ENCODE measurements around the gene BDH1.
"Not testable (repeated sequence)": the region's sequence is repeated elsewhere in the genome, so short reads cannot be mapped to it uniquely, and the experiment has no call there.

BDH1 gene

DNA sequence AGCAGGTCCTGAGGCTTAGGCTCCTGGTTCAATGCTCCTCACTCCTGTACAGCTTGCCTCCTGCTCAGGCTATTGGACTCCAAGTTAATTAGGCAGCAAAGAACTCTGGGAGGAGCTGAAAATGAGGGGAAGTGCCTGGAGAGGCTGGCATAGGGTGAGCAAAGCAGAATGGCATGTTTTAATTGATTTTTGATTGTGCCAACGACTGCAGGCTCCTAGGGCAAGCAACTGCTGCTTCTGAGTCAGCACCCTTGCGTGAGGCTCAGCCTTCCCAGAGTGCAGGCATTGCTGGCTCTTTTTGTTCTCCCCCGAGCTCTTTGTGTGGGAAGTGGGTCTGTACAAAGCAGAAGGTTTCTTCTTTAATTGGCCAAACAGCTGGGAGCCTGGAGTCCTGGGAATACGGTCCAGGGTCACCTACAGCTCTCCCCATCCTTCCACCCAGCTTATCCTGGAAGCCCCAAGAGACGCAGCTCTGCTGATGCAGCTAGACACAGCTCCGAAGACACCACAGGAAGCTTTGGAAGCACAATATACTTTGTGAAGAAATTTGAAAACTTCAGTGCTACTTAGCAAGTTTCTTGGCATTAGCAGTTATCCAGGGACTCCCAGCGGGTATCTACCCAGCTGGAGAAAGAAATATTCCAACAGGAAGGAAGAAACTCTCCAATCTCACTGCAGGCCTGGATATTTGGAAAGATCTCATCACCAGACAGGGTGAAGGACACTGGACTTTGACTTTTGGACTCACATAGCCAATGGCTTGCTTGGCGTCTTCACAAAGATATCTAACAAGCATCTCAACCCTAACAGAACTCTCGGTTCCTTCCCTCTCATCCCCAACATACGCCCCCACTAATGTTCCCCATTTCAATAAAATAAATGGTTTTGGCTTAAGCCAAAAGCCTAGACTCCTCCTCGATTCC, 76.8 kb downstream of the BDH1 start:
- no peaks in the 10 kb centered on the region for H3K27me3 ChIP-seq (ENCODE audit: insufficient read depth, insufficient read length)
- no peak for DNase-seq (ENCODE audit: low read depth, low spot score)
- no peaks in the 10 kb centered on the region for H3K36me3 ChIP-seq (ENCODE audit: insufficient read depth, insufficient read length, low read length)
- H3K4me3 ChIP-seq (ENCODE audit: insufficient read length, low read depth) = no peak overlapping the region
- H3K9ac ChIP-seq (ENCODE audit: insufficient read length, low read depth) = no peak overlapping the region
- TF ChIP-seq ZNF274 (IDR thresholded peaks at IDR 0.05; ENCODE audit: low read depth, low read length) (no peak), SUZ12 (IDR thresholded peaks at IDR 0.05; ENCODE audit: extremely low read depth, insufficient read depth, insufficient read length) (no peak), YY1 (IDR thresholded peaks at IDR 0.05; ENCODE audit: insufficient read depth, insufficient read length) (no peak)
- peaks cover 10% of the 10 kb centered on the region for H3K4me1 ChIP-seq (ENCODE audit: insufficient read depth, insufficient read length)
- H3K9me3 ChIP-seq (ENCODE audit: insufficient read depth, low read length) = no peaks in the 10 kb centered on the region

DNA sequence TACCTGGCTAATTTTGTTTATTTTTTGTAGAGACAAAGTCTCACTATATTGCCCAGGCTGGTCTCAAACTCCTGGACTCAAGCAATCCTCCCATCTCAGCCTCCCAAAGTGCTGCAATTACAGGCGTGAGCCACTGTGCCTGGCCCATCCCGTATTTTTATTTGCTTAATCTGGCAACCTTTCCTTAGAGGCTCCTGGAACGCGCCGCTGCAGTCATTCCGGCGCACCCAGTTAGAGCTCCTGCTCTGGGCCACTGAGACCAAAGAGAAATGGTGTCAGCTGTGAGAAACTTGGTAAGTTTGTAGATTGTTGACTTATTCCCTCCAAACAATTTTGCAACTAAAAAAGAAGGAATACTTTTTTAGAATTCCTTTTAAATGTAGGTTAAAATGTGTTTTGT, 78.0 kb downstream of the BDH1 start:
- not testable (repeated sequence) for H3K36me3 ChIP-seq (ENCODE audit: insufficient read depth, insufficient read length, low read length); H3K27me3 ChIP-seq (ENCODE audit: insufficient read depth, insufficient read length); H3K4me1 ChIP-seq (ENCODE audit: insufficient read depth, insufficient read length); H3K4me3 ChIP-seq (ENCODE audit: insufficient read length, low read depth); H3K9me3 ChIP-seq (ENCODE audit: insufficient read depth, low read length); DNase-seq (ENCODE audit: low read depth, low spot score); H3K9ac ChIP-seq (ENCODE audit: insufficient read length, low read depth)

DNA sequence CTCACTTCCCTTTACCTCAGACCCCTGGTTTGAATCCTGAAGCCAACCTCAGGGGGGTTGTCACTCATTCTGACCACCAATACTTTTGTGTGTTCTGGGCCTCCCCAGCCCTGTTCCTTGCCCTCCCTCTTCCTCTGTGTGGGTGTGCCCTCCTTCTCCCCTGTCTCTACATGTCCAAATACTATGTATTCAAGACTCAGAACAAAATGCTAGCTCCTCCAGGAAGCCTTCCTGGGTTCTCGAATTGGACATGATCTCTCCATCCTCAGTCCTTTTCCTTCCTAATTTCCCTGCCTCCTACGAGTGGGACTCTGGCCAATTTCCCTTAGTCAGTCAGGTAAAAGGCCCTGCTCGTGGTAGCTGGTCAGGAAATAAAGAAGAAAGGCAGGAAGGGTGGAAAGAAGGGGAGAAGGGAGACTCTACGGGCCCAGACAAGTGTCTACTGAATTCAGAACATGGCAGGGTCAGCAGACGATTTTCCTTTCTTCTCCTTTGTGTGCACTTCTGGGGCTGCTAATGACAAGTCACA, 79.7 kb downstream of the BDH1 start:
- no peak for DNase-seq (ENCODE audit: low read depth, low spot score)
- Histone ChIP-seq H3K4me3 (ENCODE audit: insufficient read length, low read depth) (no peak overlapping the region), H3K9me3 (ENCODE audit: insufficient read depth, low read length) (no peaks in the 10 kb centered on the region), H3K4me1 (ENCODE audit: insufficient read depth, insufficient read length) (peaks cover 10% of the 10 kb centered on the region), H3K9ac (ENCODE audit: insufficient read length, low read depth) (no peak overlapping the region), H3K27me3 (ENCODE audit: insufficient read depth, insufficient read length) (no peaks in the 10 kb centered on the region), H3K36me3 (ENCODE audit: insufficient read depth, insufficient read length, low read length) (no peaks in the 10 kb centered on the region)
- no peak for TF ChIP-seq SUZ12 (IDR thresholded peaks at IDR 0.05; ENCODE audit: extremely low read depth, insufficient read depth, insufficient read length)
- TF ChIP-seq ZNF274 (IDR thresholded peaks at IDR 0.05; ENCODE audit: low read depth, low read length) = no peak
- no peak for TF ChIP-seq YY1 (IDR thresholded peaks at IDR 0.05; ENCODE audit: insufficient read depth, insufficient read length)

DNA sequence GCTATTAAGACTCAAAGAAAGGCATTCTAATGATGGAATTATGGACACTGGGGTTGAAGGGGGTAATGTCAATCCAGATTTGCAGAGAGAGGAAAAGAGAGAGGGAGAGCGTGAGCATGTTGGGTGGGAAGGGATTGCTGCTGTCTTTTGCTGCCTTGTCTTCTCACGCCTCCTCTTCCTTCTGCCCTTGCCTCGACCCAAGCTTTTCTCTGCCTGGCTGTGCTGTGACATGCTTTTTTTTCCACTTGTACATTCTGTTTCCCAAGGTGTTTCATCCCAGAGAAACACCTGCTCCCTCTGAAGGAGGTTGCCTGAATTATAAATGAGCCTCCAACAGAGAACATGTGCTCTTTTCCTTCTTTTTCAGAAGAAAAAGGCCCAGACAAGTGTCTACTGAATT, 80.3 kb downstream of the BDH1 start:
- Histone ChIP-seq H3K9me3 (ENCODE audit: insufficient read depth, low read length) (no peaks in the 10 kb centered on the region), H3K4me3 (ENCODE audit: insufficient read length, low read depth) (no peak overlapping the region), H3K36me3 (ENCODE audit: insufficient read depth, insufficient read length, low read length) (no peaks in the 10 kb centered on the region), H3K27me3 (ENCODE audit: insufficient read depth, insufficient read length) (no peaks in the 10 kb centered on the region), H3K4me1 (ENCODE audit: insufficient read depth, insufficient read length) (peaks cover 10% of the 10 kb centered on the region), H3K9ac (ENCODE audit: insufficient read length, low read depth) (no peak overlapping the region)
- no peak for DNase-seq (ENCODE audit: low read depth, low spot score)
- TF ChIP-seq SUZ12 (IDR thresholded peaks at IDR 0.05; ENCODE audit: extremely low read depth, insufficient read depth, insufficient read length) (no peak), ZNF274 (IDR thresholded peaks at IDR 0.05; ENCODE audit: low read depth, low read length) (no peak), YY1 (IDR thresholded peaks at IDR 0.05; ENCODE audit: insufficient read depth, insufficient read length) (no peak)

DNA sequence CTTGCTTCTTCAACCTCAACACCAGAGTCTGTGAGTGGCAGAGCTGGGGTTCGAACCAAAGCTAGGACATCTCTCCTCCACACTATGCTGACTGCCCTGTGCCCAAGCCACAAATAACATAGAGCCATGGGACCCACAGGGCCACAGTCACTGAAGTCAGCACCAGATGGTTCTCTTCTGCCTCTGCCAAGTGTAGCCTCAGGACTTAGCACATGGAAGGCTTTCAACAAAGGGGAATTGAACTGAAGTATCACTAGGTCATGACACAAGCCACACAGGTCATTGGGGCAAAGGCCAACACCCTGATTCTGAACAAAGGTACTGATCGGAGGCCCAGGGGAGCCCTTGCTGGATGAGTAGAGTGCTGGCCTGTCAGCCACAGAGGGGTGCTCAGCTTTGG, 83.6 kb downstream of the BDH1 start:
- H3K4me3 ChIP-seq (ENCODE audit: insufficient read length, low read depth) = no peak overlapping the region
- no peak for TF ChIP-seq SUZ12 (IDR thresholded peaks at IDR 0.05; ENCODE audit: extremely low read depth, insufficient read depth, insufficient read length)
- no peak for TF ChIP-seq ZNF274 (IDR thresholded peaks at IDR 0.05; ENCODE audit: low read depth, low read length)
- no peak for TF ChIP-seq YY1 (IDR thresholded peaks at IDR 0.05; ENCODE audit: insufficient read depth, insufficient read length)
- DNase-seq (ENCODE audit: low read depth, low spot score) = no peak
- H3K9ac ChIP-seq (ENCODE audit: insufficient read length, low read depth) = no peak overlapping the region
- H3K27me3 ChIP-seq (ENCODE audit: insufficient read depth, insufficient read length) = no peaks in the 10 kb centered on the region
- no peaks in the 10 kb centered on the region for H3K36me3 ChIP-seq (ENCODE audit: insufficient read depth, insufficient read length, low read length)
- peaks cover 10% of the 10 kb centered on the region for H3K4me1 ChIP-seq (ENCODE audit: insufficient read depth, insufficient read length)
- no peaks in the 10 kb centered on the region for H3K9me3 ChIP-seq (ENCODE audit: insufficient read depth, low read length)

DNA sequence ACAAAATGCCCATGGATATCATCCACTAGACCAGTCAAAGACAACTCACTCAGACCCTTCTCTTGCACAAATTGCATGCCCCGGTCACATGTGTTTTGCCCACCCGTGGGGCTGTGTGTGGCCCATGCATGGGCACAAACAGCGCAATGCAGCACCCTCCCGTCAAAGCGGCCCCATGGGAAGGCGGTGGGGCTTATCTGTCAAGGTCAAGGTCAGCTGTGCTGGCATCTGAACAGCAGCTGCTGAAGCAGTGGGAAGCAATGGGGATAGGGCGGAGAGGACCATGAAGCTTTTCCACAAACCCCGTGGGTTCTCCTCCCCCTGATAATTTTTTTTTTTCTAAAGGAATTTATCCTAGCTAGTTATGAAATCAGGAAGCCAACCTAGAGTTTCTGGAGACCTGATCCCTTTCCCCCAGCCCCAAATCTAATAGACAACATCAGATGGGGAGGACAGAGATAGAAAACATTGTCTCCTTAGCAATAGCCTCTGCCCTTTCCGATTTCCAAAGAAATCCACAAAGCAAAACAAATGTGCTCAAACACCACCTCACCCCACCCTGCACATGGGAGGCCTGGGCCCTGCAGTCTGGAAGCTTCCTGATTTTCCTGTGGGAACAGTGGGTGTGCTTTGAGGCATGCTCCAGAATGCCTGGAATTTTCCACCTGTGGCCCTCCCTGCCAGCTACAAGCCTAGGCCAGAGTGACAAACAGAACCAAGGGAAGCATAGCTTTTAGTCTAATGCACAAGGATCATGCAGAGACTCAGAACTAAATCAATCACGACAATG, 84.4 kb downstream of the BDH1 start:
- no peak overlapping the region for H3K9ac ChIP-seq (ENCODE audit: insufficient read length, low read depth)
- H3K36me3 ChIP-seq (ENCODE audit: insufficient read depth, insufficient read length, low read length) = no peaks in the 10 kb centered on the region
- H3K27me3 ChIP-seq (ENCODE audit: insufficient read depth, insufficient read length) = no peaks in the 10 kb centered on the region
- peaks cover 14% of the 10 kb centered on the region for H3K4me1 ChIP-seq (ENCODE audit: insufficient read depth, insufficient read length)
- H3K9me3 ChIP-seq (ENCODE audit: insufficient read depth, low read length) = no peaks in the 10 kb centered on the region
- no peak for TF ChIP-seq SUZ12 (IDR thresholded peaks at IDR 0.05; ENCODE audit: extremely low read depth, insufficient read depth, insufficient read length)
- no peak for TF ChIP-seq YY1 (IDR thresholded peaks at IDR 0.05; ENCODE audit: insufficient read depth, insufficient read length)
- TF ChIP-seq ZNF274 (IDR thresholded peaks at IDR 0.05; ENCODE audit: low read depth, low read length) = no peak
- DNase-seq (ENCODE audit: low read depth, low spot score) = no peak
- H3K4me3 ChIP-seq (ENCODE audit: insufficient read length, low read depth) = no peak overlapping the region

DNA sequence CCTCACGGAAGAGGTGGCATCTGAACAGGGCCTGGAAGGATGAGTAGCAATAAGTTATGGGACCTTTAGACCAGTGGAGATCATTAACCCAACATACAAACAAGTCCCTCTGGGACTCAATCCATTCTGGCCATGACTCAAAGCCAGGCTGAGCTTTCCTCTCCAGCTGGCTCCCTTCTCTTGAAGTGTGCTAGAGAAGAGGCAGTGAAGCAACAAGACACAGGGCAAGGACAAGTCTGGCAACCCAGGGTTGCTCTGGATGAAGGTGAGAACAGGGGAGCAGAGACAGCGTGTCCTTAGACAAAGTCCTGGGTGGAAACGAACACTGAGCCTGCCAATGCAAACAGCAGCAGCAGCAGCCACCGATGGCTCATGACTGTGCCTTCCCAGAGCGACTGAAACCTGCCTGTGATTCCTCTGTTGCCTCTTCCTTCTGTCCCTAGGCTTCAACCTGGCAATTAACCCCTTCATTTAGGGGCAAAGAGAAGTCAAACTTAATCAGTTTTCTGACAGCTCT, 86.8 kb downstream of the BDH1 start:
- no peak for DNase-seq (ENCODE audit: low read depth, low spot score)
- Histone ChIP-seq H3K9me3 (ENCODE audit: insufficient read depth, low read length) (no peaks in the 10 kb centered on the region), H3K4me3 (ENCODE audit: insufficient read length, low read depth) (no peak overlapping the region), H3K9ac (ENCODE audit: insufficient read length, low read depth) (no peak overlapping the region), H3K27me3 (ENCODE audit: insufficient read depth, insufficient read length) (no peaks in the 10 kb centered on the region), H3K36me3 (ENCODE audit: insufficient read depth, insufficient read length, low read length) (no peaks in the 10 kb centered on the region), H3K4me1 (ENCODE audit: insufficient read depth, insufficient read length) (peaks cover 14% of the 10 kb centered on the region)
- TF ChIP-seq YY1 (IDR thresholded peaks at IDR 0.05; ENCODE audit: insufficient read depth, insufficient read length) (no peak), ZNF274 (IDR thresholded peaks at IDR 0.05; ENCODE audit: low read depth, low read length) (no peak), SUZ12 (IDR thresholded peaks at IDR 0.05; ENCODE audit: extremely low read depth, insufficient read depth, insufficient read length) (no peak)

Data from NT2/D1 (cell line).